Measurements from ENCODE around the gene ZDHHC8. TPM values are rescaled to one million over a fixed set of nuclear protein-coding genes. Genes with fewer than 3 reads are reported as not detected.

Gene ZDHHC8
- total and polyA plus RNA-seq, 12 donors: 23.2 to 51.7 (median 37.5) TPM

GRCh38 chr22:20089977-20090729 is 41.5 kb upstream of the ZDHHC8 start:
- TF ChIP-seq CTCF (IDR thresholded peaks at IDR 0.05): no peak
- DNase-seq: no peak
- no peak overlapping the region for H3K4me3 ChIP-seq
- peaks cover 4 to 100% (median 85%) of the 10 kb centered on the region in 9 donors for H3K36me3 ChIP-seq
- 91 to 95% methylated on average over 11 of the region's 11 CpGs for WGBS, 2 donors
- H3K27ac ChIP-seq: no peak overlapping the region
- no peak for ATAC-seq
- H3K9me3 ChIP-seq: no peaks in the 10 kb centered on the region
- H3K27me3 ChIP-seq: no peaks in the 10 kb centered on the region
- H3K4me1 ChIP-seq: peaks cover under 1 to 16% (median 6%) of the 10 kb centered on the region in 9 donors
- intact Hi-C loops (cut with DNase I): loop anchor here in 2 of 10 donors (5.0 kb wide), 1 partner anchor 63 kb away; no protein-coding TSS in a partner anchor

GRCh38 chr22:20090730-20091240 is 40.8 kb upstream of the ZDHHC8 start:
- no peak overlapping the region for H3K27ac ChIP-seq
- intact Hi-C loops (cut with DNase I): loop anchor here in 1 of 10 donors (5.0 kb wide), 1 partner anchor 63 kb away; no protein-coding TSS in a partner anchor
- no peak overlapping the region for H3K4me3 ChIP-seq
- H3K27me3 ChIP-seq: no peaks in the 10 kb centered on the region
- peaks cover 4 to 100% (median 90%) of the 10 kb centered on the region in 9 donors for H3K36me3 ChIP-seq
- H3K9me3 ChIP-seq: no peaks in the 10 kb centered on the region
- ATAC-seq (no peak), DNase-seq (no peak)
- 91 to 94% methylated on average over 9 of the region's 9 CpGs for WGBS, 2 donors
- H3K4me1 ChIP-seq: peaks cover 0 to 12% (median 0%) of the 10 kb centered on the region in 9 donors
- no peak for TF ChIP-seq CTCF (IDR thresholded peaks at IDR 0.05)

DNA sequence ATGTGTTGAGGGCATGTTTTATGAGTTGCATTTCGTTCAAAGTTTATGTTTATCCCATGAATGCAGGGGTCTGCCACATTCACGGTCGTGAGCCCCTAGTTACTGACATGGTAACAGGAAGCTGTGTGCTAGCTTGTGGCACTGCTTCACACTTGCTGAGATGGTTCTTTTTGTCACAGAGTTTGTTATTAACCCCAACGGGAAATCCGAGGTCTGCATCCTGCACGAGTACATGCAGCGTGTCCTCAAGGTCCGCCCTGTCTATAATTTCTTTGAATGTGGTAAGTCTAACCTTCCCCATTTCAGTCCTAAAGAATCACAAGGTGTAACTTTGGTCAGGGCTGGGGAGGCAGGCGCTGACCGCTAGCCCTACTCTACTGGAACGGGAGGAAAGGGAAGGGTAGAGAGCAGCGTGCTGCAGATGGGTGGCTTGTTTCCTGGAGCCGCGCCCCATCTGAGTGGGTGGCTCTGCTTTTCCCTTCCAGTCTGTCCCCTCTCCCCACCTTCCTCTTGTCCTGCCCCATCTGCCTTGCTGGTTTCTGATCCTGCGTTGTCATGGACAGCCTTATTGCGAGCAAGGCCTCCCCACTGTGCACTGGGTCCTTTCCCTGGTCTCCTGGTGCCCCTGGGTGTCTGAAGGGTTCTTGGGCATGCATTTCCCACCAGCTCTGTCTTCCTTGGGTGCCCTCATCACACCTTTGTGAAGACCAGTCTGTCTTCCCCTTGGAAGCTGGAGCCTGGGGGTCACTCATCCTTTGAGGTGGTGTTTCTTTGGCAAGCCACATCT is 39.7 kb upstream of the ZDHHC8 start:
- no peak overlapping the region for H3K4me3 ChIP-seq
- H3K9me3 ChIP-seq: peaks cover 0 to 8% (median 2%) of the 10 kb centered on the region in 11 donors
- no peaks in the 10 kb centered on the region for H3K27me3 ChIP-seq
- H3K36me3 ChIP-seq: peaks cover 4 to 100% (median 88%) of the 10 kb centered on the region in 9 donors
- 94 to 95% methylated on average over 16 of the region's 16 CpGs for WGBS, 2 donors
- H3K27ac ChIP-seq: peak overlapping the region in 1 of 10 donors; percentile 47
- no peak for ATAC-seq
- peaks cover 0 to 12% (median 0%) of the 10 kb centered on the region in 9 donors for H3K4me1 ChIP-seq
- DNase-seq: no peak
- TF ChIP-seq CTCF (IDR thresholded peaks at IDR 0.05): no peak
- intact Hi-C loops (cut with DNase I): loop anchor here in 1 of 10 donors (5.0 kb wide), 1 partner anchor 65 kb away; no protein-coding TSS in a partner anchor

DNA sequence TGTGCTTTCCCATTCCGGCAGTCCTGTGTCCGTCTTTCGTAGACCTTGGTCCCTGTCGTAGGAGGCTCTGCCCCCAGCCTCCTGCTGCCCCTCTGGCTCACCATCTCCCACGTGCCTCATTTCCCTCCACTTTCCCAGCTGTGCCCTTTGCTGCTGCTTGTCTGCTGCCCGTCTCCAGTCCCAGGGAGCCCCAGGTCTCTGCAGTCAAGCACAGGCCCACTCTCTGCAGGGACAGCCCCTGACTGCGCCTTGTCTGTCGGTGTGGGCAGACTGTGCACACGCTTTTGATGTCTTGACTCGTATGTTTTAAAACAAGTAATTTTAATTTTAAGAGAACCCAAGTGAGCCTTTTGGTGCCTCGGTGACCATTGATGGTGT is 39.1 kb upstream of the ZDHHC8 start:
- peaks cover 0 to 12% (median 0%) of the 10 kb centered on the region in 9 donors for H3K4me1 ChIP-seq
- peak overlapping the region in 1 of 10 donors; percentile 47 for H3K27ac ChIP-seq
- peaks cover 0 to 8% (median 3%) of the 10 kb centered on the region in 11 donors for H3K9me3 ChIP-seq
- DNase-seq: no peak
- no peak for ATAC-seq
- no peak for TF ChIP-seq CTCF (IDR thresholded peaks at IDR 0.05)
- 92 to 94% methylated on average over 11 of the region's 11 CpGs for WGBS, 2 donors
- intact Hi-C loops (cut with DNase I): loop anchor here in 1 of 10 donors (5.0 kb wide), 1 partner anchor 65 kb away; no protein-coding TSS in a partner anchor
- H3K4me3 ChIP-seq: no peak overlapping the region
- H3K27me3 ChIP-seq: no peaks in the 10 kb centered on the region
- H3K36me3 ChIP-seq: peaks cover 4 to 100% (median 87%) of the 10 kb centered on the region in 9 donors
